ENCODE data around the gene ANKRD42. TPM values are rescaled to one million over a fixed set of nuclear protein-coding genes. Genes with fewer than 3 reads are reported as not detected.

The ANKRD42 gene
- total and polyA plus RNA-seq, 5 donors from 2014 or later, result 1.3 to 4.2 (median 3.2) TPM

- Mint-ChIP-seq H3K9me3 (peaks cover 0 to 6% (median 0%) of the 10 kb centered on the region in 7 donors), H3K4me1 (peaks cover 4 to 35% (median 26%) of the 10 kb centered on the region in 4 donors), H3K27me3 (no peaks in the 10 kb centered on the region), H3K27ac (no peak overlapping the region), H3K4me3 (no peak overlapping the region), H3K36me3 (peaks cover 57% of the 10 kb centered on the region)
- Histone ChIP-seq H3K4me1 (ENCODE audit: control insufficient read depth, insufficient read depth, low read length, poor library complexity, severe bottlenecking) (no peaks in the 10 kb centered on the region), H3K4me3 (ENCODE audit: low read depth, low read length) (no peak overlapping the region), H3K27me3 (ENCODE audit: control insufficient read depth, insufficient read depth, low read length) (no peaks in the 10 kb centered on the region), H3K9me3 (ENCODE audit: control insufficient read depth in 2 of 2, low read length in 2 of 2) (no peaks in the 10 kb centered on the region), H3K36me3 (ENCODE audit: control insufficient read depth, insufficient read depth, low read length) (peaks cover 58% of the 10 kb centered on the region), H3K27ac (ENCODE audit: insufficient read depth, low read length, poor library complexity, severe bottlenecking) (no peak overlapping the region)
- ATAC-seq (ENCODE audit: low read depth in 2 of 2), result no peak
- no peak for DNase-seq
These were observed 79.1 kb downstream of the ANKRD42 start for GRCh38 chr11:83272627-83273026.

- H3K36me3 ChIP-seq (ENCODE audit: control insufficient read depth, insufficient read depth, low read length), result peaks cover 76% of the 10 kb centered on the region
- no peak overlapping the region for H3K4me3 ChIP-seq (ENCODE audit: low read depth, low read length)
- H3K4me1 ChIP-seq (ENCODE audit: control insufficient read depth, insufficient read depth, low read length, poor library complexity, severe bottlenecking), result no peaks in the 10 kb centered on the region
- H3K27me3 ChIP-seq (ENCODE audit: control insufficient read depth, insufficient read depth, low read length), result no peaks in the 10 kb centered on the region
- H3K9me3 ChIP-seq (ENCODE audit: control insufficient read depth in 2 of 2, low read length in 2 of 2), result no peaks in the 10 kb centered on the region
- Mint-ChIP-seq H3K36me3 (peaks cover 38% of the 10 kb centered on the region), H3K27ac (no peak overlapping the region), H3K4me3 (no peak overlapping the region), H3K9me3 (peaks cover 0 to 6% (median 0%) of the 10 kb centered on the region in 7 donors), H3K4me1 (peaks cover 16 to 27% (median 18%) of the 10 kb centered on the region in 4 donors), H3K27me3 (no peaks in the 10 kb centered on the region)
- H3K27ac ChIP-seq (ENCODE audit: insufficient read depth, low read length, poor library complexity, severe bottlenecking), result no peak overlapping the region
- no peak for ATAC-seq (ENCODE audit: low read depth in 2 of 2)
- no peak for DNase-seq
These were observed 82.6 kb downstream of the ANKRD42 start for GRCh38 chr11:83275888-83276641.

- Mint-ChIP-seq H3K4me1 (peaks cover 15 to 41% (median 30%) of the 10 kb centered on the region in 4 donors), H3K36me3 (peaks cover 20% of the 10 kb centered on the region), H3K4me3 (no peak overlapping the region), H3K27me3 (no peaks in the 10 kb centered on the region), H3K9me3 (no peaks in the 10 kb centered on the region), H3K27ac (no peak overlapping the region)
- DNase-seq (no peak), ATAC-seq (ENCODE audit: low read depth in 2 of 2) (no peak)
- Histone ChIP-seq H3K27me3 (ENCODE audit: control insufficient read depth, insufficient read depth, low read length) (no peaks in the 10 kb centered on the region), H3K36me3 (ENCODE audit: control insufficient read depth, insufficient read depth, low read length) (peaks cover 58% of the 10 kb centered on the region), H3K4me3 (ENCODE audit: low read depth, low read length) (no peak overlapping the region), H3K9me3 (ENCODE audit: control insufficient read depth in 2 of 2, low read length in 2 of 2) (no peaks in the 10 kb centered on the region), H3K27ac (ENCODE audit: insufficient read depth, low read length, poor library complexity, severe bottlenecking) (no peak overlapping the region), H3K4me1 (ENCODE audit: control insufficient read depth, insufficient read depth, low read length, poor library complexity, severe bottlenecking) (no peaks in the 10 kb centered on the region)
These were observed 84.8 kb downstream of the ANKRD42 start for GRCh38 chr11:83278351-83278750.

GRCh38 chr11:83280256-83280655 lies 86.7 kb downstream of the ANKRD42 start:
- no peak overlapping the region for H3K4me3 Mint-ChIP-seq
- Histone ChIP-seq H3K4me1 (ENCODE audit: control insufficient read depth, insufficient read depth, low read length, poor library complexity, severe bottlenecking) (peaks cover 13% of the 10 kb centered on the region), H3K27ac (ENCODE audit: insufficient read depth, low read length, poor library complexity, severe bottlenecking) (no peak overlapping the region), H3K36me3 (ENCODE audit: control insufficient read depth, insufficient read depth, low read length) (peaks cover 43% of the 10 kb centered on the region), H3K27me3 (ENCODE audit: control insufficient read depth, insufficient read depth, low read length) (no peaks in the 10 kb centered on the region), H3K9me3 (ENCODE audit: control insufficient read depth in 2 of 2, low read length in 2 of 2) (no peaks in the 10 kb centered on the region), H3K4me3 (ENCODE audit: low read depth, low read length) (no peak overlapping the region)
- DNase-seq (no peak), ATAC-seq (ENCODE audit: low read depth in 2 of 2) (no peak)
- H3K27ac Mint-ChIP-seq, result no peak overlapping the region
- H3K36me3 Mint-ChIP-seq, result peaks cover 16% of the 10 kb centered on the region
- peaks cover 24 to 49% (median 42%) of the 10 kb centered on the region in 4 donors for H3K4me1 Mint-ChIP-seq
- H3K9me3 Mint-ChIP-seq, result no peaks in the 10 kb centered on the region
- no peaks in the 10 kb centered on the region for H3K27me3 Mint-ChIP-seq

GRCh38 chr11:83282084-83282716 lies 88.7 kb downstream of the ANKRD42 start:
- DNase-seq (no peak), ATAC-seq (ENCODE audit: low read depth in 2 of 2) (no peak)
- Histone ChIP-seq H3K4me1 (ENCODE audit: control insufficient read depth, insufficient read depth, low read length, poor library complexity, severe bottlenecking) (peaks cover 16% of the 10 kb centered on the region), H3K4me3 (ENCODE audit: low read depth, low read length) (peak overlapping the region; percentile 13), H3K9me3 (ENCODE audit: control insufficient read depth in 2 of 2, low read length in 2 of 2) (no peaks in the 10 kb centered on the region), H3K27ac (ENCODE audit: insufficient read depth, low read length, poor library complexity, severe bottlenecking) (no peak overlapping the region), H3K36me3 (ENCODE audit: control insufficient read depth, insufficient read depth, low read length) (peaks cover 23% of the 10 kb centered on the region), H3K27me3 (ENCODE audit: control insufficient read depth, insufficient read depth, low read length) (no peaks in the 10 kb centered on the region)
- peak overlapping the region in 1 of 3 donors; percentile 68 for H3K27ac Mint-ChIP-seq
- peak overlapping the region; percentile 17 to 58 (median 36) for H3K4me3 Mint-ChIP-seq
- peaks cover 0 to 4% (median 0%) of the 10 kb centered on the region in 7 donors for H3K9me3 Mint-ChIP-seq
- H3K36me3 Mint-ChIP-seq, result peaks cover 11% of the 10 kb centered on the region
- H3K4me1 Mint-ChIP-seq, result peaks cover 25 to 59% (median 47%) of the 10 kb centered on the region in 4 donors
- peaks cover 8% of the 10 kb centered on the region for H3K27me3 Mint-ChIP-seq

GRCh38 chr11:83284501-83285150 lies 91.1 kb downstream of the ANKRD42 start:
- H3K36me3 Mint-ChIP-seq, result peaks cover 2% of the 10 kb centered on the region
- Histone ChIP-seq H3K9me3 (ENCODE audit: control insufficient read depth in 2 of 2, low read length in 2 of 2) (no peaks in the 10 kb centered on the region), H3K27me3 (ENCODE audit: control insufficient read depth, insufficient read depth, low read length) (no peaks in the 10 kb centered on the region), H3K4me1 (ENCODE audit: control insufficient read depth, insufficient read depth, low read length, poor library complexity, severe bottlenecking) (peaks cover 16% of the 10 kb centered on the region), H3K36me3 (ENCODE audit: control insufficient read depth, insufficient read depth, low read length) (peaks cover 6% of the 10 kb centered on the region), H3K4me3 (ENCODE audit: low read depth, low read length) (peak overlapping the region; percentile 93), H3K27ac (ENCODE audit: insufficient read depth, low read length, poor library complexity, severe bottlenecking) (peak overlapping the region; percentile 98)
- peak overlapping the region; percentile 94 to 99 (median 98) for H3K4me3 Mint-ChIP-seq
- peak overlapping the region; percentile 93 to 100 (median 98) for H3K27ac Mint-ChIP-seq
- DNase-seq, result peak in 1 of 3 donors; percentile 11
- H3K27me3 Mint-ChIP-seq, result peaks cover 14% of the 10 kb centered on the region
- no peak for ATAC-seq (ENCODE audit: low read depth in 2 of 2)
- H3K4me1 Mint-ChIP-seq, result peaks cover 21 to 59% (median 45%) of the 10 kb centered on the region in 4 donors
- peaks cover 0 to 4% (median 0%) of the 10 kb centered on the region in 7 donors for H3K9me3 Mint-ChIP-seq

- no peaks in the 10 kb centered on the region for H3K36me3 ChIP-seq (ENCODE audit: control insufficient read depth, insufficient read depth, low read length)
- H3K4me1 ChIP-seq (ENCODE audit: control insufficient read depth, insufficient read depth, low read length, poor library complexity, severe bottlenecking), result peaks cover 16% of the 10 kb centered on the region
- H3K9me3 Mint-ChIP-seq, result peaks cover 0 to 4% (median 0%) of the 10 kb centered on the region in 7 donors
- peak; percentile 10 to 11 for ATAC-seq (ENCODE audit: low read depth in 2 of 2)
- no peaks in the 10 kb centered on the region for H3K36me3 Mint-ChIP-seq
- H3K4me3 ChIP-seq (ENCODE audit: low read depth, low read length), result peak overlapping the region; percentile 93
- peak overlapping the region; percentile 93 to 100 (median 98) for H3K27ac Mint-ChIP-seq
- no peaks in the 10 kb centered on the region for H3K27me3 ChIP-seq (ENCODE audit: control insufficient read depth, insufficient read depth, low read length)
- H3K9me3 ChIP-seq (ENCODE audit: control insufficient read depth in 2 of 2, low read length in 2 of 2), result no peaks in the 10 kb centered on the region
- peak overlapping the region; percentile 98 for H3K27ac ChIP-seq (ENCODE audit: insufficient read depth, low read length, poor library complexity, severe bottlenecking)
- peaks cover 17 to 57% (median 41%) of the 10 kb centered on the region in 4 donors for H3K4me1 Mint-ChIP-seq
- H3K4me3 Mint-ChIP-seq, result peak overlapping the region; percentile 94 to 99 (median 98)
- H3K27me3 Mint-ChIP-seq, result peaks cover 14% of the 10 kb centered on the region
- no peak for DNase-seq
These were observed 91.7 kb downstream of the ANKRD42 start for GRCh38 chr11:83285151-83285770.
